H1 (cell line): Measurements from ENCODE around the gene APBA2. TPM values are rescaled to one million over a fixed set of nuclear protein-coding genes. Genes with fewer than 3 reads are reported as not detected.

Experiments used
- CTCF ChIA-PET: fragments of 300-600 bp; sonication (Branson Sonifier 250); formaldehyde crosslinking; loops from one replicate; lab custom pipeline; 2021; ENCODE audit not compliant: partially characterized antibody; lab: Charles Lee
- POLR2A ChIA-PET: fragments of 300-600 bp; sonication (Branson Sonifier 250); formaldehyde crosslinking; loops from one replicate; lab custom pipeline; 2021; ENCODE audit warnings: inconsistent platforms; ENCODE audit not compliant: partially characterized antibody; lab: Charles Lee
- DNase-seq, 2 experiments: peaks; one replicate each; pipeline versions ENCODE4 v3.0.0 to v3.0.0-alpha.2; 2010 to 2022; ENCODE audit warnings: low spot score in 2 of 2, low read depth in 1 of 2, mixed read lengths in 1 of 2
- FAIRE-seq: peaks from 2 replicates; lab custom pipeline; 2011; peaks lifted over from hg19 to GRCh38; lab: Jason Lieb, UNC
- H2AFZ ChIP-seq: 2 replicates; pipeline ENCODE4 v1.8.1; 2012; ENCODE audit warnings: low read length, inconsistent platforms
- H2AK5ac ChIP-seq: 2 replicates; pipeline ENCODE4 v1.6.1; 2013; ENCODE audit warnings: low read depth, low read length
- H2BK120ac ChIP-seq: replicated peaks from 2 replicates; pipeline ENCODE3; 2013; ENCODE audit warnings: low read depth, low read length, inconsistent platforms
- H2BK12ac ChIP-seq: 2 replicates; pipeline ENCODE4 v1.6.1; 2013; ENCODE audit warnings: low read depth, low read length
- H2BK15ac ChIP-seq: 2 replicates; pipeline ENCODE4 v1.6.1; 2013; ENCODE audit warnings: low read length
- H2BK20ac ChIP-seq: 2 replicates; pipeline ENCODE4 v1.6.1; 2013; ENCODE audit warnings: low read length
- H2BK5ac ChIP-seq: 2 replicates; pipeline ENCODE4 v1.6.1; 2013; ENCODE audit warnings: low read depth, low read length
- H3K14ac ChIP-seq: 2 replicates; pipeline ENCODE4 v1.6.1; 2013; ENCODE audit warnings: inconsistent platforms; ENCODE audit not compliant: insufficient read length
- H3K18ac ChIP-seq: 2 replicates; pipeline ENCODE4 v1.6.1; 2013; ENCODE audit warnings: low read length; ENCODE audit errors: extremely low read depth
- H3K23ac ChIP-seq: 2 replicates; pipeline ENCODE4 v1.6.1; 2013; ENCODE audit warnings: inconsistent platforms; ENCODE audit not compliant: insufficient read length
- H3K23me2 ChIP-seq: 2 replicates; pipeline ENCODE4 v1.6.1; 2013; ENCODE audit warnings: low read depth, low read length
- H3K27ac ChIP-seq: 2 replicates; pipeline ENCODE4 v1.6.1; 2011; ENCODE audit warnings: low read depth, low read length, inconsistent platforms
- H3K27me3 ChIP-seq, 4 experiments: replicated peaks in 1 of 4; 1 replicate in 1 of 4; 2 replicates in 3 of 4; pipeline versions ENCODE4 v1.6.1 to v1.8.1; 2011 to 2013; ENCODE audit warnings: low read length in 3 of 4, mild to moderate bottlenecking in 3 of 4, inconsistent platforms in 2 of 4, mixed read lengths in 2 of 4, moderate library complexity in 1 of 4; ENCODE audit not compliant: control insufficient read depth in 3 of 4, insufficient read depth in 3 of 4; ENCODE audit errors: extremely low read depth in 1 of 4
- H3K36me3 ChIP-seq, 4 experiments: 2 replicates each; pipeline versions ENCODE4 v1.6.1 to v1.8.1; 2011 to 2013; ENCODE audit warnings: mild to moderate bottlenecking in 4 of 4, low read length in 3 of 4, moderate library complexity in 2 of 4, control low read depth in 1 of 4, inconsistent platforms in 1 of 4; ENCODE audit not compliant: insufficient read depth in 4 of 4, control insufficient read depth in 2 of 4
- H3K4ac ChIP-seq: replicated peaks from 2 replicates; pipeline ENCODE3; 2013; ENCODE audit warnings: low read length, low read depth, mixed read lengths, inconsistent platforms; ENCODE audit not compliant: insufficient read length
- H3K4me1 ChIP-seq, 4 experiments: replicated peaks in 1 of 4; 1 replicate in 1 of 4; 2 replicates in 3 of 4; pipeline versions ENCODE4 v1.6.1 to v1.8.1; 2011 to 2013; ENCODE audit warnings: low read length in 3 of 4, inconsistent platforms in 2 of 4, mixed read lengths in 1 of 4; ENCODE audit not compliant: insufficient read depth in 4 of 4, control insufficient read depth in 3 of 4
- H3K4me2 ChIP-seq, 2 experiments: 2 replicates each; pipeline versions ENCODE4 v1.6.1 to v1.8.1; 2011 to 2013; ENCODE audit warnings: low read depth in 2 of 2, low read length in 2 of 2, control low read depth in 1 of 2, inconsistent platforms in 1 of 2, mild to moderate bottlenecking in 1 of 2; ENCODE audit not compliant: insufficient read depth in 1 of 2
- H3K4me3 ChIP-seq, 4 experiments: fragments of 200-600, 300-600 bp in 1 of 4; sonication (generic), shearing (Covaris generic), sonication (Bioruptor Twin) in 1 of 4; 2 replicates each; pipeline versions ENCODE4 v1.5.1 to v1.8.1; 2011 to 2016; ENCODE audit warnings: low read length in 4 of 4, low read depth in 3 of 4, control low read depth in 2 of 4, inconsistent platforms in 2 of 4, mild to moderate bottlenecking in 2 of 4, mixed read lengths in 1 of 4, moderate library complexity in 1 of 4; ENCODE audit not compliant: insufficient read depth in 2 of 4; ENCODE audit errors: extremely low read depth in 1 of 4
- H3K56ac ChIP-seq: replicated peaks from 2 replicates; pipeline ENCODE3; 2013; ENCODE audit warnings: low read depth, mild to moderate bottlenecking, mixed read lengths, low read length, inconsistent platforms; ENCODE audit not compliant: insufficient read length
- H3K79me1 ChIP-seq: 2 replicates; pipeline ENCODE4 v1.6.1; 2013; ENCODE audit warnings: low read depth, low read length, control low read depth
- H3K79me2 ChIP-seq, 2 experiments: 2 replicates each; pipeline versions ENCODE4 v1.6.1 to v1.8.1; 2012 to 2013; ENCODE audit warnings: low read length in 2 of 2, mild to moderate bottlenecking in 2 of 2, inconsistent platforms in 1 of 2; ENCODE audit not compliant: insufficient read depth in 2 of 2, control insufficient read depth in 1 of 2
- H3K9ac ChIP-seq, 4 experiments: replicated peaks in 1 of 4; 1 replicate in 1 of 4; 2 replicates in 3 of 4; pipeline versions ENCODE4 v1.6.1 to v1.8.1; 2011 to 2013; ENCODE audit warnings: low read depth in 3 of 4, low read length in 3 of 4, control low read depth in 2 of 4, mild to moderate bottlenecking in 2 of 4, moderate library complexity in 2 of 4, inconsistent platforms in 1 of 4; ENCODE audit errors: extremely low read depth in 1 of 4
- H3K9me3 ChIP-seq, 2 experiments: 2 replicates each; pipeline versions ENCODE4 v1.6.1 to v1.8.1; 2012 to 2013; ENCODE audit warnings: mild to moderate bottlenecking in 2 of 2, moderate library complexity in 2 of 2, control low read depth in 1 of 2, inconsistent platforms in 1 of 2, low read depth in 1 of 2, low read length in 1 of 2, mixed read lengths in 1 of 2; ENCODE audit not compliant: insufficient read depth in 2 of 2
- H4K20me1 ChIP-seq, 2 experiments: replicated peaks in 1 of 2; 2 replicates each; pipeline versions ENCODE3 to v1.8.1; 2011 to 2013; ENCODE audit warnings: inconsistent platforms in 2 of 2, low read length in 2 of 2, mild to moderate bottlenecking in 1 of 2; ENCODE audit not compliant: insufficient read depth in 2 of 2, control insufficient read depth in 1 of 2
- H4K5ac ChIP-seq: 2 replicates; pipeline ENCODE4 v1.6.1; 2013; ENCODE audit warnings: low read length, low read depth, mixed read lengths, inconsistent platforms; ENCODE audit not compliant: insufficient read length
- H4K8ac ChIP-seq: 2 replicates; pipeline ENCODE4 v1.8.0; 2013; ENCODE audit warnings: mild to moderate bottlenecking, moderate library complexity, low read length, inconsistent platforms; ENCODE audit not compliant: insufficient read depth; ENCODE audit errors: extremely low read depth
- H4K91ac ChIP-seq: replicated peaks from 2 replicates; pipeline ENCODE3; 2013; ENCODE audit warnings: low read length, mixed read lengths, inconsistent platforms; ENCODE audit not compliant: insufficient read length
- ATF3 ChIP-seq: IDR thresholded peaks from 2 replicates; pipeline ENCODE4 v1.6.1; 2011; ENCODE audit warnings: low read depth, mild to moderate bottlenecking, low read length; ENCODE audit not compliant: insufficient read depth
- CTCF ChIP-seq, 3 experiments: IDR thresholded peaks; 1 replicate in 2 of 3; 2 replicates in 1 of 3; pipeline versions ENCODE4 v1.5.1 to v1.6.1; 2011; ENCODE audit warnings: low read length in 3 of 3, mild to moderate bottlenecking in 3 of 3, inconsistent platforms in 2 of 3, low read depth in 1 of 3, moderate library complexity in 1 of 3; ENCODE audit not compliant: insufficient read depth in 1 of 3; ENCODE audit errors: control extremely low read depth in 1 of 3
- TCF12 ChIP-seq: IDR thresholded peaks from 2 replicates; pipeline ENCODE4 v1.6.1; 2011; ENCODE audit warnings: low read depth, mild to moderate bottlenecking, low read length
- WGBS, 2 experiments: shearing (Covaris generic) in 1 of 2; methylation state at CpG; one replicate each; pipeline versions ENCODE4 v1.1.6 to v1.1.7; 2013 to 2015; ENCODE audit warnings: low lambda C conversion rate in 2 of 2, mixed read lengths in 2 of 2, inconsistent platforms in 1 of 2, low coverage in 1 of 2, missing lambda C conversion rate in 1 of 2; ENCODE audit not compliant: insufficient replicate concordance in 2 of 2, insufficient coverage in 1 of 2, insufficient read length in 1 of 2; ENCODE audit errors: extremely low coverage in 1 of 2, missing lambda C conversion rate in 1 of 2; 5-methylcytosine and 5-hydroxymethylcytosine counted together
- polyA plus RNA-seq, 7 experiments: library from polyadenylated mRNA; depleted of rRNA in 3 of 7; stranded (reverse) in 5 of 7; unstranded in 2 of 7; fragments of >200 nt in 5 of 7; fragments of 200-250 nt in 2 of 7; gene quantifications; 1 replicate in 5 of 7; 2 replicates in 1 of 7; 4 replicates in 1 of 7; pipeline versions ENCODE4 v1.2.1 to v1.2.3, GENCODE V29; 2011 to 2013; ENCODE audit warnings: missing spikeins in 2 of 7, mixed read lengths in 2 of 7
- total RNA-seq: library from RNA; stranded (reverse); fragmentation: NEBNext Ultra II Directional; extraction: Animal tissue kit (Norgen Biotek cat#: 25700); gene quantifications from 2 replicates; pipeline ENCODE4 v1.2.1, GENCODE V29; 2021
- TF ChIP-seq, protein P1 (sequence below): IDR thresholded peaks from 2 replicates; pipeline ENCODE4 v1.6.1; 2011; ENCODE audit warnings: low read length, improper control_type of control experiment

Gene APBA2
- total and polyA plus RNA-seq, 2 of the 8 experiments (the other 6 are each of a cell fraction or from before 2014, with no cell fraction given): 15.5 to 19.0 TPM

DNA sequence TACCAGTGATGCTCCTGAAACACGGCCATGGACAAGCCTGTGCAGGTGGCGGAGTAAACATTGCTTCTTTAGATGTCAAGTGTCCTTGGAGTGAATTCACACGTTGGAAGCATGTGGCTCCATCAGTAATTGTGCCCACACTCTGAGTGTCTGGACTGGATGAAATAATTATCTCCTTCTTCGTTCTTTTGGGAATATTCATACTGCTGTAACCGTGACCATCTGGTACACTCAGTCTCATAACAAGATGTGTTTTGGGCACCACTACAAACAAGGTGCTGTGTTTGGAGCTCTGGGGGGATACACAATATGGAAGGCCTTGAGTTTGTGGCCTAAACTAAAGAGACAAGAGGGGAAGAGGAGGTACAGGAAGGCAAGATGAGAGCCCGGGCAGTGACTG, 165.6 kb downstream of the APBA2 start:
- TF ChIP-seq CTCF (IDR thresholded peaks at IDR 0.05; ENCODE audit: control extremely low read depth in 1 of 3, insufficient read depth in 1 of 3, low read depth in 1 of 3, low read length in 3 of 3) (no peak), ATF3 (no peak), TCF12 (no peak)
- TF ChIP-seq, protein P1, sequence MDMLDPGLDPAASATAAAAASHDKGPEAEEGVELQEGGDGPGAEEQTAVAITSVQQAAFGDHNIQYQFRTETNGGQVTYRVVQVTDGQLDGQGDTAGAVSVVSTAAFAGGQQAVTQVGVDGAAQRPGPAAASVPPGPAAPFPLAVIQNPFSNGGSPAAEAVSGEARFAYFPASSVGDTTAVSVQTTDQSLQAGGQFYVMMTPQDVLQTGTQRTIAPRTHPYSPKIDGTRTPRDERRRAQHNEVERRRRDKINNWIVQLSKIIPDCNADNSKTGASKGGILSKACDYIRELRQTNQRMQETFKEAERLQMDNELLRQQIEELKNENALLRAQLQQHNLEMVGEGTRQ: no peak
- Histone ChIP-seq H2AK5ac (no peak overlapping the region), H3K27me3 (no peaks in the 10 kb centered on the region), H3K4ac (no peak overlapping the region), H4K8ac (no peak overlapping the region), H3K14ac (no peak overlapping the region), H3K9me3 (peaks cover 0 to 2% of the 10 kb centered on the region in 2 experiments; a peak in 1 of 4 replicates), H2AFZ (no peak overlapping the region), H4K5ac (no peak overlapping the region), H4K20me1 (no peaks in the 10 kb centered on the region), H3K4me2 (no peak overlapping the region), H3K79me2 (no peaks in the 10 kb centered on the region), H2BK120ac (no peak overlapping the region), H3K9ac (no peak overlapping the region), H3K4me3 (no peak overlapping the region), H3K23ac (no peak overlapping the region), H3K27ac (no peak overlapping the region), H4K91ac (no peak overlapping the region), H2BK5ac (no peak overlapping the region), H3K36me3 (no peaks in the 10 kb centered on the region), H3K4me1 (peaks cover 0 to 6% (median 4%) of the 10 kb centered on the region in 4 experiments; a peak in 3 of 7 replicates), H3K18ac (no peak overlapping the region), H3K56ac (no peak overlapping the region), H2BK15ac (no peak overlapping the region), H2BK20ac (no peak overlapping the region), H3K79me1 (no peaks in the 10 kb centered on the region; the same call in 1 of the 2 replicates), H2BK12ac (no peak overlapping the region), H3K23me2 (no peaks in the 10 kb centered on the region; the same call in 1 of the 2 replicates)
- FAIRE-seq (no peak), DNase-seq (no peak)
- CTCF ChIA-PET: interaction anchor here (0.6 to 1.7 kb wide), 4 partner anchors 38 to 130 kb away, joined by 3 to 4 read pairs (median 4); no protein-coding TSS in a partner anchor
- 86% methylated on average over 6 of the region's 6 CpGs; no CpG with 5 or more reads in 1 of the 2 experiments for WGBS, 2 experiments
- POLR2A ChIA-PET: interaction anchor here (1.1 kb wide), 1 partner anchor 13 kb away, joined by 3 read pairs; no protein-coding TSS in a partner anchor
